HEK293 (cell line): ENCODE results near the gene TXNRD2.

ENCODE experiments used
- PRDM1 ChIP-seq: fragments of 450-650 bp; formaldehyde crosslinking; IDR thresholded peaks from 2 replicates; pipeline ENCODE4; 2016; ENCODE audit warnings: missing biosample characterization, missing genetic modification characterization
- RBAK ChIP-seq: fragments of 450-650 bp; formaldehyde crosslinking; IDR thresholded peaks from 2 replicates; pipeline ENCODE4 v1.5.1; 2016; ENCODE audit warnings: missing biosample characterization, missing genetic modification characterization
- REST ChIP-seq: fragments of 450-650 bp; formaldehyde crosslinking; IDR thresholded peaks from 2 replicates; pipeline ENCODE4 v1.5.1; 2016; ENCODE audit warnings: missing biosample characterization, missing genetic modification characterization
- WT1 ChIP-seq: fragments of 450-650 bp; formaldehyde crosslinking; IDR thresholded peaks from 2 replicates; pipeline ENCODE4 v1.5.1; 2016; ENCODE audit warnings: missing biosample characterization, missing genetic modification characterization
- YY1 ChIP-seq: fragments of 450-650 bp; formaldehyde crosslinking; IDR thresholded peaks from 2 replicates; pipeline ENCODE4 v1.5.1; 2018; ENCODE audit warnings: missing biosample characterization, missing genetic modification characterization
- ZNF155 ChIP-seq: fragments of 450-650 bp; formaldehyde crosslinking; IDR thresholded peaks from 2 replicates; pipeline ENCODE4 v1.5.1; 2016; ENCODE audit warnings: missing biosample characterization, missing genetic modification characterization
- ZNF175 ChIP-seq: fragments of 450-650 bp; formaldehyde crosslinking; IDR thresholded peaks from 2 replicates; pipeline ENCODE4 v1.5.1; 2016; ENCODE audit warnings: missing biosample characterization, missing genetic modification characterization
- ZNF311 ChIP-seq: fragments of 450-650 bp; formaldehyde crosslinking; IDR thresholded peaks from 2 replicates; pipeline ENCODE4 v1.5.1; 2017; ENCODE audit warnings: missing biosample characterization, missing genetic modification characterization, borderline replicate concordance
- ZNF324 ChIP-seq: fragments of 450-650 bp; formaldehyde crosslinking; IDR thresholded peaks from 2 replicates; pipeline ENCODE4 v1.5.1; 2016; ENCODE audit warnings: missing biosample characterization, missing genetic modification characterization
- ZNF560 ChIP-seq: fragments of 450-650 bp; formaldehyde crosslinking; IDR thresholded peaks from 2 replicates; pipeline ENCODE4 v1.5.1; 2017; ENCODE audit warnings: missing biosample characterization, missing genetic modification characterization, borderline replicate concordance
- ZNF561 ChIP-seq: fragments of 450-650 bp; IDR thresholded peaks from 2 replicates; pipeline ENCODE4 v1.5.1; 2018; ENCODE audit warnings: missing biosample characterization, missing genetic modification characterization, borderline replicate concordance
- ZNF629 ChIP-seq: fragments of 450-650 bp; formaldehyde crosslinking; IDR thresholded peaks from 2 replicates; pipeline ENCODE4 v1.5.1; 2017; ENCODE audit warnings: missing biosample characterization, missing genetic modification characterization
- ZNF707 ChIP-seq: fragments of 450-650 bp; formaldehyde crosslinking; IDR thresholded peaks from 2 replicates; pipeline ENCODE4 v1.5.1; 2016; ENCODE audit warnings: missing biosample characterization, missing genetic modification characterization
- ZNF837 ChIP-seq: fragments of 450-650 bp; formaldehyde crosslinking; IDR thresholded peaks from 2 replicates; pipeline ENCODE4 v1.5.1; 2016; ENCODE audit warnings: missing biosample characterization, missing genetic modification characterization
- TF ChIP-seq, protein P1 (sequence below): fragments of 450-650 bp; formaldehyde crosslinking; conservative IDR thresholded peaks from 2 replicates; pipeline ENCODE4 v1.5.1; 2016; ENCODE audit warnings: low read depth, missing biosample characterization, missing genetic modification characterization
- TF ChIP-seq, protein P2 (sequence below): fragments of 450-650 bp; formaldehyde crosslinking; IDR thresholded peaks from 2 replicates; pipeline ENCODE4 v1.5.1; 2016; ENCODE audit warnings: missing biosample characterization, missing genetic modification characterization
- TF ChIP-seq, protein P3 (sequence below): fragments of 450-650 bp; formaldehyde crosslinking; IDR thresholded peaks from 2 replicates; pipeline ENCODE4 v1.5.1; 2016; ENCODE audit warnings: missing biosample characterization, missing genetic modification characterization
- TF ChIP-seq, protein P4 (sequence below): fragments of 450-650 bp; formaldehyde crosslinking; IDR thresholded peaks from 2 replicates; pipeline ENCODE4 v1.5.1; 2017; ENCODE audit warnings: missing biosample characterization, missing genetic modification characterization

The TXNRD2 gene

GRCh38 chr22:19853879-19854777 is 87.5 kb downstream of the TXNRD2 start (continued):
- TF ChIP-seq ZNF837 (tag by site-specific recombination) (no peak), ZNF324 (tag by site-specific recombination) (peak; percentile 49; the same call in 1 of the 2 replicates), REST (tag by site-specific recombination) (peak; percentile 12; the same call in 1 of the 2 replicates), ZNF155 (tag by site-specific recombination) (no peak), YY1 (tag by site-specific recombination) (peak; percentile 37; the same call in 1 of the 2 replicates), ZNF707 (tag by site-specific recombination) (no peak), ZNF311 (no peak), PRDM1 (tag by site-specific recombination) (no peak), ZNF175 (no peak), RBAK (tag by site-specific recombination) (no peak), ZNF561 (0 out of 2 replicates have a peak, but pooled peaks have one; percentile 25), WT1 (tag by site-specific recombination) (peak; percentile 13; the same call in 1 of the 2 replicates), ZNF560 (tag by site-specific recombination) (no peak), ZNF629 (tag by site-specific recombination) (no peak; the same call in 1 of the 2 replicates)
- TF ChIP-seq, protein P1, sequence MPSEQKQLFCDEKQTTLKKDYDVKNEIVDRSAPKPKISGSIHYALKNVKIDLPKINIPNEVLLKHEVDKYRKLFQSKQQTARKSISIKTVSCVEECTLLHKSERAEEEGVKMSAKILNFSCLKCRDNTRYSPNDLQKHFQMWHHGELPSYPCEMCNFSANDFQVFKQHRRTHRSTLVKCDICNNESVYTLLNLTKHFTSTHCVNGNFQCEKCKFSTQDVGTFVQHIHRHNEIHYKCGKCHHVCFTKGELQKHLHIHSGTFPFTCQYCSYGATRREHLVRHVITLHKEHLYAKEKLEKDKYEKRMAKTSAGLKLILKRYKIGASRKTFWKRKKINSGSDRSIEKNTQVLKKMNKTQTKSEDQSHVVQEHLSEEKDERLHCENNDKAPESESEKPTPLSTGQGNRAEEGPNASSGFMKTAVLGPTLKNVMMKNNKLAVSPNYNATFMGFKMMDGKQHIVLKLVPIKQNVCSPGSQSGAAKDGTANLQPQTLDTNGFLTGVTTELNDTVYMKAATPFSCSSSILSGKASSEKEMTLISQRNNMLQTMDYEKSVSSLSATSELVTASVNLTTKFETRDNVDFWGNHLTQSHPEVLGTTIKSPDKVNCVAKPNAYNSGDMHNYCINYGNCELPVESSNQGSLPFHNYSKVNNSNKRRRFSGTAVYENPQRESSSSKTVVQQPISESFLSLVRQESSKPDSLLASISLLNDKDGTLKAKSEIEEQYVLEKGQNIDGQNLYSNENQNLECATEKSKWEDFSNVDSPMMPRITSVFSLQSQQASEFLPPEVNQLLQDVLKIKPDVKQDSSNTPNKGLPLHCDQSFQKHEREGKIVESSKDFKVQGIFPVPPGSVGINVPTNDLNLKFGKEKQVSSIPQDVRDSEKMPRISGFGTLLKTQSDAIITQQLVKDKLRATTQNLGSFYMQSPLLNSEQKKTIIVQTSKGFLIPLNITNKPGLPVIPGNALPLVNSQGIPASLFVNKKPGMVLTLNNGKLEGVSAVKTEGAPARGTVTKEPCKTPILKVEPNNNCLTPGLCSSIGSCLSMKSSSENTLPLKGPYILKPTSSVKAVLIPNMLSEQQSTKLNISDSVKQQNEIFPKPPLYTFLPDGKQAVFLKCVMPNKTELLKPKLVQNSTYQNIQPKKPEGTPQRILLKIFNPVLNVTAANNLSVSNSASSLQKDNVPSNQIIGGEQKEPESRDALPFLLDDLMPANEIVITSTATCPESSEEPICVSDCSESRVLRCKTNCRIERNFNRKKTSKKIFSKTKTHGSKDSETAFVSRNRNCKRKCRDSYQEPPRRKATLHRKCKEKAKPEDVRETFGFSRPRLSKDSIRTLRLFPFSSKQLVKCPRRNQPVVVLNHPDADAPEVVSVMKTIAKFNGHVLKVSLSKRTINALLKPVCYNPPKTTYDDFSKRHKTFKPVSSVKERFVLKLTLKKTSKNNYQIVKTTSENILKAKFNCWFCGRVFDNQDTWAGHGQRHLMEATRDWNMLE (tag by site-specific recombination): 0 out of 2 replicates have a peak, but pooled peaks have one; percentile 19
- TF ChIP-seq, protein P2, sequence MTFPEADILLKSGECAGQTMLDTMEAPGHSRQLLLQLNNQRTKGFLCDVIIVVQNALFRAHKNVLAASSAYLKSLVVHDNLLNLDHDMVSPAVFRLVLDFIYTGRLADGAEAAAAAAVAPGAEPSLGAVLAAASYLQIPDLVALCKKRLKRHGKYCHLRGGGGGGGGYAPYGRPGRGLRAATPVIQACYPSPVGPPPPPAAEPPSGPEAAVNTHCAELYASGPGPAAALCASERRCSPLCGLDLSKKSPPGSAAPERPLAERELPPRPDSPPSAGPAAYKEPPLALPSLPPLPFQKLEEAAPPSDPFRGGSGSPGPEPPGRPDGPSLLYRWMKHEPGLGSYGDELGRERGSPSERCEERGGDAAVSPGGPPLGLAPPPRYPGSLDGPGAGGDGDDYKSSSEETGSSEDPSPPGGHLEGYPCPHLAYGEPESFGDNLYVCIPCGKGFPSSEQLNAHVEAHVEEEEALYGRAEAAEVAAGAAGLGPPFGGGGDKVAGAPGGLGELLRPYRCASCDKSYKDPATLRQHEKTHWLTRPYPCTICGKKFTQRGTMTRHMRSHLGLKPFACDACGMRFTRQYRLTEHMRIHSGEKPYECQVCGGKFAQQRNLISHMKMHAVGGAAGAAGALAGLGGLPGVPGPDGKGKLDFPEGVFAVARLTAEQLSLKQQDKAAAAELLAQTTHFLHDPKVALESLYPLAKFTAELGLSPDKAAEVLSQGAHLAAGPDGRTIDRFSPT (tag by site-specific recombination): 0 out of 2 replicates have a peak, but pooled peaks have one; percentile 18
- TF ChIP-seq, protein P3, sequence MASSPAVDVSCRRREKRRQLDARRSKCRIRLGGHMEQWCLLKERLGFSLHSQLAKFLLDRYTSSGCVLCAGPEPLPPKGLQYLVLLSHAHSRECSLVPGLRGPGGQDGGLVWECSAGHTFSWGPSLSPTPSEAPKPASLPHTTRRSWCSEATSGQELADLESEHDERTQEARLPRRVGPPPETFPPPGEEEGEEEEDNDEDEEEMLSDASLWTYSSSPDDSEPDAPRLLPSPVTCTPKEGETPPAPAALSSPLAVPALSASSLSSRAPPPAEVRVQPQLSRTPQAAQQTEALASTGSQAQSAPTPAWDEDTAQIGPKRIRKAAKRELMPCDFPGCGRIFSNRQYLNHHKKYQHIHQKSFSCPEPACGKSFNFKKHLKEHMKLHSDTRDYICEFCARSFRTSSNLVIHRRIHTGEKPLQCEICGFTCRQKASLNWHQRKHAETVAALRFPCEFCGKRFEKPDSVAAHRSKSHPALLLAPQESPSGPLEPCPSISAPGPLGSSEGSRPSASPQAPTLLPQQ (tag by site-specific recombination): no peak
- TF ChIP-seq, protein P4, sequence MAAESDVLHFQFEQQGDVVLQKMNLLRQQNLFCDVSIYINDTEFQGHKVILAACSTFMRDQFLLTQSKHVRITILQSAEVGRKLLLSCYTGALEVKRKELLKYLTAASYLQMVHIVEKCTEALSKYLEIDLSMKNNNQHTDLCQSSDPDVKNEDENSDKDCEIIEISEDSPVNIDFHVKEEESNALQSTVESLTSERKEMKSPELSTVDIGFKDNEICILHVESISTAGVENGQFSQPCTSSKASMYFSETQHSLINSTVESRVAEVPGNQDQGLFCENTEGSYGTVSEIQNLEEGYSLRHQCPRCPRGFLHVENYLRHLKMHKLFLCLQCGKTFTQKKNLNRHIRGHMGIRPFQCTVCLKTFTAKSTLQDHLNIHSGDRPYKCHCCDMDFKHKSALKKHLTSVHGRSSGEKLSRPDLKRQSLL: 0 out of 2 replicates have a peak, but pooled peaks have one; percentile 26
